Amniotic epithelial cell (primary cell): ENCODE results near the gene NECAB2.

Experiments
- DNase-seq: peaks from one replicate; pipeline ENCODE4 v3.0.0-alpha.2; 2010; ENCODE audit warnings: low read depth

NECAB2 gene

DNA sequence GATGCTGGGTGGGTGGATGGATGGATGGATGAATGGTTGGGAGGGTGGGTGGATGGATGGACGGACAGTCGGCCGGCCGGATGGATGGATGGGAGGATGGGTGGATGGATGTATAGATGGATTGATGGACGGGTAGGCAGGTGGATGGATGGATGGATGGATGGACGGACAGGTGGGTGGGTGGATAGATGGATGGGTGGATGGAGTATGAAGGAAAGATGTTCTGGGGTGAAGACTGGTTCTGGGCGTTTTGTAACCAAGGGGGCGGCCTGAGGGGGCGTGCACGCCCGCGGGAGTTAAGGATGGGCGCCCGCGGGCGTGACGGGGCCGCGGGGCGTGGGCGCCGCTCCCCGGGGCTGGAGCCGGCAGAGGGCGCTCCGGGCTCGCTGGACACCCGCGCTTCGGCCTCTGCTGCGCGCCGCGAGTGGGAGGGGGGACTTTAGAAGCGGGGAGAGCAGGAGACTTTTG is at the start of gene NECAB2:
TSS of gene NECAB2 (plus strand) at position 407 of the 468 bp plus-strand sequence. CDS start 405 bp downstream, outside the sequence.
- peak; percentile 13 for DNase-seq

DNA sequence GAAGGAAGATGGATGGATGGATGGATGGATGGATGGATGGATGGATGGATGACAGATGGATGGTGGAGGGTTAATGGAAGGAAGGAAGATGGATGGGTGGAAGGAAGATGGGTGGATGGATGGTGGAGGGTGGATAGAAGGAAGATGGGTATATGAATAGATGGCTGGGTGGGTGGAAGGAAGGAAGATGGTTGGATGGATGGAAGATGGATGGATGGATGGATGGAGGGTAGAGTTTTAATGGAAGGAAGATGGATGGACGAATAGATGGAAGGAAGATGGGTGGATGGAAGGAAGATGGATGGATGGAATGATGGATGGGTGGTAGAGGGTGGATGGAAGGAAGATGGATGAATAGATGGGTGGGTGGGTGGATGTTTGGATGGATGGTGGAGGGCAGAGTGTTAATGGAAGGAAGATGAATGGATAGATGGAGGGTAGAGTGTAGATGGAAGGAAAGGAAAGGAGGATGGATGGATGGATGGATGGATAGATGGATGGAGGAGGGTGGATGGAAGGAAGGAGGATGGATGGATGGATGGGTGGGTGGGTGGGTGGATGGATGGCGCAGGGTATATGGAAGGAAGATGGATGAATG is 47.1 kb upstream of the NECAB2 start:
- no peak for DNase-seq

DNA sequence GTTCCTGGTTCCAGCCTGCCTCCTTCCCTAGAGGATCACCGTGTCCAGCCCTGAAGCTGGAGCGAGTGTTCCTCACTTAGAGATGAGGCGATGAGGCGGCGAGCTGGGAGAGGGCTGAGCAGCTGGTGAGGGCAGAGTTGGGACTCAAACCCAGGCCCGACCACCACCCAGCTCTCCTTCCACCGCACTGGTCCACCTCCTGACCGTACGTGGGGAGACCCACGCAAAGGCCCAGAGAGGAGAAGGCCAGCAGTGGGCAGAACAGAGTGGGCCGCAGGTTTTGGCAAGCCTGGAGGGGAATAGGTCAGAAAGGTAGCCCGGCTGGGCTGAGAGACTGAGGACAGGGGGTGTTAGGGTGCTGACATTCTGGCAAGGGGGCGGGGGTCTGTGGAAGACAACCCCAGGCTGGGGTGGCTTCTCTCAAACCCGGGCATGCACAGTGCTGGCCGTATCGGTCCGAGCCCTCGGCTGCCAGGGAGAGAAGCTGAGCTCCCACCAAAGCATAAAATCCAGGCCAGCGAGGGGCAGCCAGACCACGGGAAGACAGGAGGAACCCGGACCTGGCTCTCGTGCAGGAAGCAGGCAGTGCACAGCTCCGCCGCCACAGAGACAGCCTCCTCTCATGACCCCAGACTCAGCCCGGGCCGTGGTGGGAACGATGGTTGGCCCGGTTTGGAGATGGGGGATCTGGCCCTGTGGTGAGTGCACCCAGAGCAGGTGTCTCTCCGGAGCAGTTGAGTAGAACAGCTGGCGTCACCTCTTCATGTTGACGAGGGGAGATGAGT is 44.3 kb upstream of the NECAB2 start:
- DNase-seq, result no peak

GRCh38 chr16:83924686-83925085 is 43.4 kb upstream of the NECAB2 start:
- DNase-seq, result no peak

DNA sequence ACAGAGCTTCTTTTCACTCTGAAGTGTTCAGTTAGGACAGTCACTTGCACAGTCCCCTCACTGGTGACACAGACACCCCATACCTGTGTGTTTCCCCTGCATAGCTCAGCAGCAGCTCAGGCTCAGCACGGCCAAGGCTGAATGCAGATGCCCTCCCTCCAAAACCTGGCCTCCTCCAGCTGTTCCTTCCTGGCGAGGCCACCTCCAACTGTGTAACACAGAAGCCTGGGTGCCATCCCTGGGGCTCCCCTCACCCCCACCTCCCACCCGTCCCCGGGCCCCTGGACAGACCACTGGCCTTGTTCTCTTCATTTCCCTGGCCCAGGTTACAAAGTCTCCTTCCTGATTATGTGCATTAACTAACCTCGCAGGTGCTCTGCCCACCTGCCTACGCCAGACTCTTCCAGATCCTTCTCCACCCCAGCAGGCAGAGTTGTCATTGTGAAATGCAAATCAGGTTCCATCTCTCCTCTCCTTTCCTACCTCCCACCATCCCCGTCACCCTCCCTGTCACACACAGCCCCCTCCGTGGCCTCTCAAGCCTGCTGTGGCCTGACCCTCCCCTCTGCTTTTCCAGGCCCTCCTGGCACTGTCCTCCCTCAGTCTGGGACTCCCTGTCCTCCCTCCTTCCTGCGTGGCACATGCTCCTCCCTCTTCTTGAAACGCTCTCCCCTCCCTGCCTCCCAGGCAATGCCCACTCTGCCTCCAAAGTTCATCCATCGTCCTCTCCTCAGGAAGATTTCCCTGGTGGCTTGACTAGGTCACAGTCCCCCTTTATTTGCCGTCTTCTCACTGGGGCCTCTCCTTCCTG is 42.7 kb upstream of the NECAB2 start:
- no peak for DNase-seq

DNA sequence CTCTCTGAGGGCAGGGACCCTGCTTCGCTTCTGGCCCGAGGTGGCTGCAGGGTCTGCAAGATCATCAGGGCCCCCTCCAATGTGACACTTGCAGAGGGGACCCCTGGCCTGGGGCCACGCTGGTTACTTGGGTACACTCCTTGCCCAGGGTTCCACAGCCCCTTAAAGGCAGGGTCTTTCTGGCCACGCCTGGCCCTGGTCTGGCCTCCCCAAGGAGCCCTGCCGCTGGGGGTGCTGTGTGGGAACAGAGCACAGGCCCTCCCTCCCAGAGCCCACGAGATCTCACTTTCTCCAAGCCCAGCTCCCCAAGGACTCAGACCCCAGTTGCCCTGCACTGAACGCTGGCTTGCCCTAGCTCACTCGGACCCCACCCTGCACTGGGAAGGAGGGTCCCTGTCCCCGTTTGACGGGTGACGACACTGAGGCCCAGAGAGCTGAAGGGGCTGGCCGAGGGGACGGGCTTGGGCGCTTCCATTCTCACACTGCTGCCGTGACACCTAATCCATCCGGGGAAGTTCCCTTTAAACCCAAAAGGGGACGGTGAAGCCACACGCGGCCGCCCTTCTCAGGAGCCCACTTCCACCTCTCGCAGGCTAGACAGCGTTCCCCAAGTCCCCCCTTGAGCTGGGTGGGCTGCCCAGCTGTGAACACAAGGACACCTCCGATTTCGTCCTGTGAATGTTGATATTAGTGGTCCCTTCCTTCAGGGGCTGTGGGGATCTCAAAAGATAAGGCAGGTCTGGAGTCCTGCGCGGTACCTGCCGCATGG is 41.9 kb upstream of the NECAB2 start:
- no peak for DNase-seq

- DNase-seq, result peak; percentile 51
Observed at GRCh38 chr16:83926726-83927397, 41.2 kb upstream of the NECAB2 start.

- DNase-seq, result peak; percentile 99
Observed at GRCh38 chr16:83928341-83929055, 39.5 kb upstream of the NECAB2 start.

DNA sequence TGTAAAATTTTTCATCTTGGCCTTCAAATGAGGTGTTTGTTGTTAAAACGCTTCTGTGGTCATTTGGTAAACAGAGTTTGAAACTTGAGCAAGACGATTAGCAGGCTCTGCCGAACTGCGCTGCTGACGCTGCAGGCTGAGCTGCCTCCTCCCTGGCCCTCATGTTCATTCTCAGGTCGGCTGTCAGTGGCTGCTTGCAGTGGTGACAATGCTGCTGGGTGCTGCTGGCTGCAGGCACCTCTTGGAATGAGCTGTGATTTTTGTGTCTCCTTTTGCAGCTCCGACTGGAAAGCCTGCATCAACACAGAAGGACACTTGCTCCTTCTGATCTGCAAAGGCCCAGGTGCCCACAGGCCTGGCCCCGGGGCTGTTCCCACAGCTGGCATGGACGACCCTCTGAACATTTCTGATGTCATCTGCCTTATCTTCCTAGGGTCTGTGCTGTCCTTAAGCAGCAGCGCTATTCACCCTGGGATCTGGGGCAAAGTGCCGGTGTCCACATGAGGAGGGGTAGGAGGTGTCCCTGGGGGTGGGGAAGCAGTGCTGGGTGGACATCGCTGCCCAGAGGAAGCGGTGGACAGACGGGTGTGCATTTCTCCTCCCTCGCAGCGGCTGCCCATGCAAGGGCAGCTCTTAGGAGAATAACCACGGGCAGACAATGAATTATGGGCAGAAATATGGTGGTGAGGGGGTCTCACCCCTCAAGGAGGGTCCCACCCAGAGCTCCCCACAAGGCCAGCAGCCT is 38.1 kb upstream of the NECAB2 start:
- peak; percentile 36 for DNase-seq

- DNase-seq, result no peak
Observed at GRCh38 chr16:83930730-83931500, 37.1 kb upstream of the NECAB2 start.

DNA sequence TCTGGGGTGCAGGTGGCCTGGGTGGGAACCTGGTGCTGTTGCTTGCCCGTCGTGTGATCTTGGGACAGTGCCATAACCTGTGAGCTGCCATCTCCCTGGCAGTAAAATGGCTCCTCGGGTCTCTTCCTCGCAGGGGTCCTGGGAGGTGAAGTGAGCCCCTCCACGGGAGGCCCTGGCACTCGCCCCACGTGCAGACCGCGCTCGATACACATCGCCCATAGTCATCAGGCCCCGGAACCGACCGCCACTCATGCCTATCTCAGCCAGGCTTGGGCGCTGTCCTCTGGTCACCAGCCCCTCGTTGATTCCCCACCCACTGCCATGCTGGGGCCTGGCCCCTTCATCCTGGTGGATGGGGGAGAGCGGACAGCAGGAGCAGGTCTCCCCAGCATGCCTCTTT is 36.5 kb upstream of the NECAB2 start:
- DNase-seq, result no peak

DNA sequence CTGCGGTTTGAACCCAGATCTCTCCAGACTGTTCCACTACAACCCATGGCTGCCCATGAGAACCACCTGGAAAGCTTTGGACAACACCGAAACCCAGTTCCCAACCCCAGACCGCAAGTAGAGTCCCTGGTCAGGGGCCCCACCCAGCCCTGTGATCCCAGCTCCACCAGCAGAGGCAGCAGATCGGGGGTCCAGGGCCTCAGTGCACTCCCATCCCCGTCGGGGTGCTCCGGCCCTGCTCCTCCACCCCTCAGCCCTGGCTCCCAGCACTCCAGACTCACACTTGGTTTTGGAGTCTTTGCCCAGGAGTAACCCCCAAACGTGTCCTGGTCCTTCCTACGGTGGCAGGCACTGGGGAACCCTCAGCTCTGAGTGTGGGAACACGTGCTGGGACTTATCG is 35.7 kb upstream of the NECAB2 start:
- DNase-seq, result no peak

GRCh38 chr16:83932955-83933673 is 34.9 kb upstream of the NECAB2 start:
- peak; percentile 93 for DNase-seq

DNA sequence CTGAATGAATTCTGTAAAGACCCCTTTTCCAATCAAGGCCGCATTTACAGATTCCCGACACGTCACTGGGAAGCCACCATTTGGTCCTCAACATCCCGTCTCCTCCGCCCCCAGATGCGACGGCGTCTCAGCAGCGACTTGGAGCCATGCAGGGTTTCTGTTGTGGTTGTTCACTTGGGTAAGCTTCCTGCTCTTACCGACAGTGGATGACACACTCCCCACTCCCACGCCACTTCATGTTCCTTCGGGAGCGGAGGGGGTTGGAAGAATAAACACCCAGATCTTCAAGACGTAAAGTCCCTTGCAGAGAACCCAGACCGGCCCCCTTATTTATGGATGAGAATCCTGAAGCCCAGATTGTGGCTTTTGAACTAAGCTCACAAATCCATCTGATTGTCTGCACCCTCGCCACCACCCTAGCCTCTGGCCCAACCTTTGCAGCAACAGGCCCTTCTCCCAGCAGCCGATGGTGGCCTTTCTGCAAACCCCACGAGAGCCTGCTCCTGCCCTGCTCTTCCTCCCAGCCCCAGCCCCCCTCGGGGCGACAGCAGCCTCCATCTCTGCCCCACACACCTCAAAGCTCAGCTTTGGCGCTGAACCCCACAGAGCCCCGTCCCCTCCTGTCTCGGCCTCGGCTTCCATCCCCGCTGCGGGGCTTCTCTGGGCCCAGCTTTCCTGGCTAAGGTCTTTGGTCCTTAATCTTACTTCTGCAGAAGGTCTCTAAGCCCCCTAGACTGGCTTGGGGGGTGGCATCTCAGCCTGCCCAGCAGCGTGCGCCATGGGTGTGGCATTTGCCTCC is 34.0 kb upstream of the NECAB2 start:
- DNase-seq, result peak; percentile 98

DNA sequence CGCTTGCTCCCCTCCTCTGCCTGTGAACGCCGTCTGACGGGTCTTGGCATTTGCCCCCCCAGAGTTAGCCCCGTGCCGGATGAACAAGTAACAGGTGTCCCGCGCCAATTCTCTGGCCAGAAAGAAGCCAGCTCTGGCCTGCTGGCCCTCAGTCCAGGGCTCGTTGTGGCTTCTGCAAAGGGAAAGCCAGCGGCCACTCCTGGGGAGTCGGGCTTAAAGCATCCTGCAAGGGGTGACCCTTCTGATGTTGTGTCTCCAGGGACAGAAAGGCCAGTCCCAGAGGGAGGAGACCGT is 33.4 kb upstream of the NECAB2 start:
- no peak for DNase-seq

DNA sequence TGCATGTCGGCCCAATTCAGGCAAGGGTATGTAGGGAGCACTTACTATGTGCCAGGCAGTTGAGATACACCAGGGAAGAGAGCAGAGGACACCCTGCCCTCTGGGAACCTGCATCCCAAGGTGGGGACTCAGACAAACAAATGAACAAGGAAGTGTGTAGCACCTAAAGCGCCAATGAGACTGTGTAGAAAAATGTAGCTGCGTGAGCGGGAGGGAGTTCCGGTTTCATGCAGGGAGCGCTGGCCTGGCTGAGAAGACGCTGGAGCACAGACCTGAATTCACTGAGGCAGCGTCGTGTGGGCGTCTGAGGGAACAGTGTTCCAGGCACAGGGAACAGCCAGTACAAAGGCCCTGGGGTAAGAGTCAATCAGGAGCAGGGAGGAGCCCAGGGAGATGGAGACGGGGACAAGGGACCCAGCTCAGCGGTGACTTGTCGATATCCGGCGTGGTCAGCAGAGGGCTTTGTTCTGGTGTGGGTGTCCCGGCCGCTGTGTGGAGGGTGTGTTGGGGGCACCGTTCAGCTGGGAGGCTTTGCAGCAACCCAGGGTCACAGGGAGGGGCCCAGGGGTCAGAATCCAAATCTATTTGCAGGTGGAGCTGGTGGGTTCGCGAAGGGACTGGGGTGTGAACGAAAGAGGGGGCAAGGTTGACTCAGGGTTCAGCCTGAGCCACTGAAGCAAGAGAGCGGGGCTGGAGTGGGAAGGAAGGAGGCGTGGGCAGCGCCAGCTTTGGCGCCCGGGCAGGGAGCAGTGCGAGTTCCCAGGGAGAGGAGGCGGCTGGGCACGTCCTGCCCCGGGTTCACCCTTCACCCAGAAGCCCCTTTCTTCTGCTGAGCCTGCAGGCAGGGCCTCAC is 32.8 kb upstream of the NECAB2 start:
- DNase-seq, result no peak

DNA sequence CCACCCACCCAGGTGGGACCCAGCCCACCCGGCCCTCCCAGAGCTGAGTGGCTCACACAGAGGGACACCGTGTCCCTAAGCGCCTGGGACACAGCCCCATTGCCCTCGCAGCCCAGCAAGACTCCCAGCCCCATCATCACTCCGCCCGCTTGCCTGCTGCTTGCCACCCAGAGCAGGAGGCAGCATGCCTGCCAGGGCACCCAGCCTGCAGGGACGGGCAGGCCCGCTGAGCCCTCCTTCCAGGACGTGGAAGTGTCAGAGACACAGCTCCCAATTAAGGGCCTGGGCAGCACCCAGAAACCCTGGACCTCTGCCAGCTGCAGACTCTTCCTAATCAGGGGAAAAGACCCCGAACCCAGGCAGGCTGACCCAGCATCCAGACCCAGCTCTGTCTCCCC is 32.2 kb upstream of the NECAB2 start:
- no peak for DNase-seq
